ENCODE results near the gene FBXL12. TPM values are rescaled to one million over a fixed set of nuclear protein-coding genes. Genes with fewer than 3 reads are reported as not detected.
"Not testable (repeated sequence)": the region's sequence is repeated elsewhere in the genome, so short reads cannot be mapped to it uniquely, and the experiment has no call there.

FBXL12 gene
- polyA plus RNA-seq (ENCODE audit: insufficient read length), result 28.6 TPM
- long read RNA-seq, donor 1, transcript FBXL12-206 (3 exons, 1,843 nt), result minor isoform, 7 of 1,024 reads
- long read RNA-seq, donor 1, transcript FBXL12-201 (3 exons, 1,852 nt), result major isoform, 16 of 1,024 reads
- long read RNA-seq, donor 1, partial matches to known transcripts, result 921 of 1,024 reads
- long read RNA-seq, donor 1, other reads (novel, unspliced or antisense), result 75 of 1,024 reads
- long read RNA-seq, donor 2, transcript FBXL12-201 (3 exons, 1,852 nt), result major isoform, 12 of 20 reads
- long read RNA-seq, donor 2, partial matches to known transcripts, result 0 of 20 reads
- long read RNA-seq, donor 2, other reads (novel, unspliced or antisense), result 0 of 20 reads
- long read RNA-seq, donor 3, transcript FBXL12-201 (3 exons, 1,852 nt), result major isoform, 5 of 11 reads
- long read RNA-seq, donor 3, partial matches to known transcripts, result 0 of 11 reads
- long read RNA-seq, donor 3, other reads (novel, unspliced or antisense), result 0 of 11 reads
- long read RNA-seq, donor 4, partial matches to known transcripts, result 217 of 460 reads
- long read RNA-seq, donor 4, other reads (novel, unspliced or antisense), result 241 of 460 reads
- long read RNA-seq, donor 5, transcript FBXL12-206 (3 exons, 1,843 nt), result minor isoform, 6 of 1,853 reads
- long read RNA-seq, donor 5, transcript FBXL12-205 (2 exons, 1,736 nt), result minor isoform, 5 of 1,853 reads
- long read RNA-seq, donor 5, transcript FBXL12-201 (3 exons, 1,852 nt), result major isoform, 19 of 1,853 reads
- long read RNA-seq, donor 5, partial matches to known transcripts, result 1,619 of 1,853 reads
- long read RNA-seq, donor 5, other reads (novel, unspliced or antisense), result 203 of 1,853 reads
- long read RNA-seq, donor 6, transcript FBXL12-201 (3 exons, 1,852 nt), result major isoform, 13 of 20 reads
- long read RNA-seq, donor 6, partial matches to known transcripts, result 0 of 20 reads
- long read RNA-seq, donor 6, other reads (novel, unspliced or antisense), result 0 of 20 reads
- long read RNA-seq, donor 7, transcript FBXL12-201 (3 exons, 1,852 nt), result major isoform, 19 of 25 reads
- long read RNA-seq, donor 7, partial matches to known transcripts, result 0 of 25 reads
- long read RNA-seq, donor 7, other reads (novel, unspliced or antisense), result 0 of 25 reads
- long read RNA-seq, donor 8, transcript FBXL12-201 (3 exons, 1,852 nt), result major isoform, 10 of 18 reads
- long read RNA-seq, donor 8, partial matches to known transcripts, result 0 of 18 reads
- long read RNA-seq, donor 8, other reads (novel, unspliced or antisense), result 0 of 18 reads

GRCh38 chr19:9818734-9819595 is at the start of gene FBXL12:
Gene FBXL12, minus strand, starts transcription at chr19:9819079. Its CDS starts 266 bp downstream, at chr19:9818813.
- peak; percentile 100 for DNase-seq

DNA sequence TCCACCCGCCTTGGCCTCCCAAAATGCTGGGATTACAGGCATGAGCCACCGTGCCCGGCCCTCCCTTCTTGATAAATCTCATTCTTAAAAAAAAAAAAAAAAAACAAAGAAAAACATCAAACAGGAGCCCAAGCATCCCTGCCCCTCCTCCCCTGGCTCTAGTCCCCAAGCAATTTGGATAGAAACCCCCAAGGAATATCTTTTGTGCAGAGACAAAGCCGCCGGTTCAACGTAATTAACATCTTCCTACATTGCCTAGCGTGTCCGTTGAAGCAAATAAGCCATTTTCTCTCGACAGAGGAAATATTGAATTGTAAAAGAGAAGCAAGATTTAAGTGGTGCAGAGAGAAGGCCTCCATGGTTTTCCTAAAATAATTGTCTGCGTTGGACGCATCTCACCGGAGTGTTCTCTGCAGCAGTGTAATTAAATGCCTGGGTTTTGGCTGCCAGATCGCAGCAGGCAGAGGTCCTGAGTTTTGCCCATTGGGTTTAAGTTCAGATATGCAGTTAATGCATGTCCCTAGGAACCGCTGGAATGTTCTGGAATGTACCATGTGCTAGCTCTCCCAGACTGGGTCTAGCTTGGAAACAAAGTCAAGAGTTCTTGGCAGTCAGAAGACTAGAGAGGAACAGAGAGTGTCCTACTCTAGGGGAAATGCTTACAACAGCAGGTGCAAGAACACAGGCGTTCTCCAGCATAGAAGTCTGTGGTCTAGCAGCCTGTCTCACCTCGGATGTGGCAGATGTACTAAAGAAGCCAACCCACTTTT is 47.0 kb upstream of the FBXL12 start:
- no peak for DNase-seq

GRCh38 chr19:9863759-9864158 is 44.9 kb upstream of the FBXL12 start:
- DNase-seq, result no peak

GRCh38 chr19:9862938-9863337 is 44.1 kb upstream of the FBXL12 start:
- DNase-seq, result no peak

DNA sequence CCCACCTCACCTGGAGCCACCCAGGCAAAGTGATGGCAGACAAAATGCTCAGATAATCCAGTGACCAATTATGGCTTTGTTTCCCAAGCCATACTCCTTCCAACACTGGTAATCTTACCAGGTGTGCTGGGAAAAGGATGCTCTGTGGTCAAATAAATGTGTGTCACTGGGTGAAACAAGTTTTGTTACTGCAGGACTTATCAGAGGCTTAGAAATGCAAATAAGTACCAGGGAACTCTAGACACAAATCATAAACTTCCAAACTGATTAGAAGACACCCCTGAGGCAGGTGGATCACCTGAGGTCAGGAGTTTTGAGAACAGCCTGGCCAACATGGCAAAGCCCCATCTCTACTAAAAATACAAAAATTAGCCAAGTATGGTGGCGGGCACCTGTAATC is 42.6 kb upstream of the FBXL12 start:
- no peak for DNase-seq

DNA sequence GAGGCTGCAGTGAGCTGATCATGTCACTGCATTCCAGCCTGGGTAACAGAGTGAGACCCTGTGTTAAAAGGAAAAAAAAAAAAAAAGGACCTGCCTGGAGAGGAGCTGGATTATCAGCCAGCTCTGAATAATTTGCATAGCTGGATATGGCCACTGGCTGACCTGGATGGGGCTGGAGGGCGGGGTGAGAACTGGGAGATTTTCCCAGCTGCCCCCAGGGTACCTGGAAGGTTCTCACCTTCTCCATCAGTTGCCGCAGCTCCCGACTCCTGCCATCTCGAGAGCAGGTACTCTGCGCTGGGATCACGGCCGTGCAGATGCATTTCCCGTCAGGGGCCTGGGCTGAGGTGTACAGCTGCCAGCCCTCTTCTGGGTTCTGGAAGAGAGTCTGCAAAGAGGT is 41.5 kb upstream of the FBXL12 start:
- DNase-seq, result no peak

- no peak for DNase-seq
These were observed 39.9 kb upstream of the FBXL12 start for GRCh38 chr19:9858766-9859165.

DNA sequence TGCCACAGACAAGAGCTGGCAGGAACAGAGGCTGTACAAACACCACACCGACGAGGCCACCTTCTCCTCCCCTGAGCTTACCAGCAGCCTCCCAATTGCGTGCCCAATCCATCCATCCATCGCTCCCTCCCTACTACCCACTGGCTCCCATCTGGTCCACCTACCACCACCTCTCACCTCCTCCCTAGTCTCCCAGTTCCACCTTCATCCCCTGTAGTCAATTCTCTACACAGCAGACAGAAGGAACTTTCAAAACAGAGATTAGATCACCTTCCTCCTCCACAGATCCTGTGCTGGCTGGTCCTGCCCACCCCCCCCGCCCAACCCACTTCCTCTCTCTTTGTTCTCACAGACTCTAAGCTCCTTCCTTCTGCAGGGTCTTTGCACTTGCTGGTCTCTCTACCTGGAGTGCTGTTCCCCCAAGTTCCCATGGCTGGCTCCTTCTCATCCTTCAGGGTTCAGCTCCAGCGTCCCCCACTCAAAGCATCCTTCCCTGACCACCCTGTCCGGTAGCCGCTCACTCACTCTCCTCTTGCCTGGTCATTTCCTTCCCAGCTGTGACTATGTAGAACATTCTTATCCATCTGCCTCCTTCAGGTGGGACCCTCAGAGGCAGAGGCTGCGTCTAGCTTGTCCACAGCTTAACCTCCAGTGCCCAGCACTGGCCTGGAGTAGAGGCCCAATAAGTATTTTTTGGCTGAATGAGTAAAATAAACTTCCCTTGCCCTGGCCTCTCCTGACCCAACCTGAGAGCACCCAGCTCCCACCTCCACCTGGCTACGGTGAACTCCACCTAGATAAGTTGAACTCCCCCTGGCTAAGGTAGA is 39.3 kb upstream of the FBXL12 start:
- DNase-seq, result no peak

- DNase-seq, result no peak
These were observed 38.3 kb upstream of the FBXL12 start for GRCh38 chr19:9857076-9857721.

DNA sequence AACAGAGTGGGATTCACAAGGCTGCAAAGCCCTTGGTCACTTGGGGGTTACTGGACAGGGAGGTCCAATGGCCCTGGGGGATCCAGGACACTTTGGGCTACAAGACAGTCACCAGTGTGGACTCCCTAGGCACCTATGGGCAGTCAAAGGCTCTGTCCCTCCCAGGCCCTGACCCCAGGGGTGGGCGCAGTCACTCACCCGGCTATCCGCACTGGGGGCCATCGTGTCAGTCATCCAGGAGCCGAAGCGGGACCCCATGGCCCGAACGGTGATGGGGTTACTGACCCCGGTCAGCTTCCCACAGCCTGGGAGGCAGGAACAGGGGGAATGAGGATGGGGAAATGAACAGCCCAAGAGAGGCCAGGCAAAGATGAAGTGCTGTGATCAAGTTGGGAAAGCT is 37.7 kb upstream of the FBXL12 start:
- no peak for DNase-seq

DNA sequence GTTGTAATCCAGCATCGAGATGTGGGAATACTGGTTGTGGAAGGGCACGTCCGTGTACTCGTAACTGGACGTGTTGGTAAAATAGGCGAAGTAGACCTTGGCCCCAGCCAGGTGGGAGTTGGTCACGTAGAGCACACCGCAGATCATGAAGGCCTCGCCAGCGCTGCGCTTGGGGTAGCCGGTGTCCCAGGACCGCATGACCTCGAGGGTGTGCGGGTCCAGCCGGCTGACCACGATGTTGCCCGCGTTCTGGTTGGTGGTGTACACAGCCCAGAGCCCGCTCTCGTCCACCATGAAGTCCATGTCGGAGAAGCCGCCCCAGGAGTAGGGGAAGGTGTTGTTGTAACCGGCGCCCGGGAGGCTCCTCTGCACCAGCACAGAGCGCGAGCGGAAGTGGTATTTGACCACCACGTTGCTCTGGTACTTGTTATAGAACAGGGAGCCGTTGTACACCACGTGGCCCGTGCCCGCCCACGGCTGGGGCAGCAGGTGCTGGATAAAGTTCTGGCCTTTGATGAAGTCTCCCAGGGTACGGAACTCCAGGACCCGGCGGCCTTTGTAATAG is 35.5 kb upstream of the FBXL12 start:
- DNase-seq, result no peak

DNA sequence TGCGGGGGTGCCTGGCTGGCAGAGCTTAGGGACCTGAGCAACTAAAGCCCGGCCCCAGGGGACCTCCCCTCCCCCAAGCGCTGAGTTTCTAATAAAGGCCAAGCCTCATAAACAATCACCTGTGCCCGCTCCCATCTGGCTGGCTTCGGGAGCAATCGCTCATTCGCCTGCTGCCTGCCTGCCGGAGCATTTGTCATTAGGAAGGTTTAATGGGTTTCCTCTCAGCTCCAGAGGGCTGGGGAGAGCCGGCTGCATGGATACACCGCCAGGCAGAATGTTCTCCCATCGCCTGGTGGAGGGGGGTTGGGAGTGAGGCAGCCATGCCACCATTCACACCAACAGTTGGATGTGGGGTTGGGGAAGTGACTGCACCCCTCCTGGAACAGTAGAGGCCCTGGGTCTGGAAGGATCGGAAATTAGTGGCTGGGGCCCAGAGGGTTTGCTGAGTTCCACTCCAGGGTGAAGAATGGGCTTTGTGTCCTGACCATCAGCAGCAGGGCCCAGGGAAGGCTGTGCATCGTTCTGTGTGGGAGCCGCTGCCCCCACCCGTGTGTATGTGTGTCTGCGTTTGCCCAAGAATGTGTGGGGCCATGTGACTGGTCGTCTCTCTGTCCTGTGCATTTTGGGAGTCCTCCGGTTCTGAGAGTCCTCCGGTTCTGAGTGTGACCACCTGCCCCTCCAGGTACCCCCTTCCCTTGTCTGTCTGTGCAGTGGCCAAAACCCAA is 31.5 kb upstream of the FBXL12 start:
- DNase-seq, result peak; percentile 71

GRCh38 chr19:9849791-9850190 is 30.9 kb upstream of the FBXL12 start:
- DNase-seq, result no peak

- DNase-seq, result no peak
These were observed 29.9 kb upstream of the FBXL12 start for GRCh38 chr19:9848762-9849161.

GRCh38 chr19:9848060-9848459 is 29.2 kb upstream of the FBXL12 start:
- no peak for DNase-seq

GRCh38 chr19:9847087-9847671 is 28.3 kb upstream of the FBXL12 start:
- no peak for DNase-seq

GRCh38 chr19:9843626-9844273 is 24.9 kb upstream of the FBXL12 start:
- not testable (repeated sequence) for DNase-seq
